Measurements from ENCODE around the gene LZTS3. TPM values are rescaled to one million over a fixed set of nuclear protein-coding genes. Genes with fewer than 3 reads are reported as not detected.

Gene LZTS3
- total and polyA plus RNA-seq, 8 donors = 5.3 to 36.6 (median 17.1) TPM

- intact Hi-C loops (cut with DNase I; ENCODE audit: low total_unique reads) = no loop called here
- Histone ChIP-seq H3K9me3 (no peaks in the 10 kb centered on the region), H3K4me3 (peak overlapping the region; percentile 86 to 94 (median 90)), H3K27ac (peak overlapping the region; percentile 83 to 92 (median 89)), H3K27me3 (peaks cover 0 to 18% (median 3%) of the 10 kb centered on the region in 3 donors), H3K4me1 (peaks cover 22 to 58% (median 38%) of the 10 kb centered on the region in 4 donors), H3K36me3 (no peaks in the 10 kb centered on the region)
- 0 to 2% (median 1%) methylated on average over 32 to 84 of the region's 84 CpGs for WGBS, 5 donors
- DNase-seq = peak; percentile 95 to 97
- no peak for TF ChIP-seq POLR2A (IDR thresholded peaks at IDR 0.05)
- peak in 1 of 3 donors; percentile 3 for TF ChIP-seq POLR2AphosphoS5 (IDR thresholded peaks at IDR 0.05)
- TF ChIP-seq EP300 (IDR thresholded peaks at IDR 0.05) = no peak
- no peak for TF ChIP-seq CTCF (IDR thresholded peaks at IDR 0.05)
Measured at GRCh38 chr20:3173610-3174441, 477 bp upstream of the LZTS3 start.

GRCh38 chr20:3172126-3172932 is 1.0 kb downstream of the LZTS3 start:
- peak in 1 of 2 donors; percentile 15 for DNase-seq
- H3K4me1 ChIP-seq = peaks cover 16 to 62% (median 37%) of the 10 kb centered on the region in 4 donors
- H3K4me3 ChIP-seq = peak overlapping the region; percentile 86 to 94 (median 90)
- H3K27me3 ChIP-seq = peaks cover 0 to 33% (median 3%) of the 10 kb centered on the region in 3 donors
- H3K27ac ChIP-seq = peak overlapping the region in 3 of 5 donors; percentile 83 to 90 (median 89)
- H3K9me3 ChIP-seq = no peaks in the 10 kb centered on the region
- no peaks in the 10 kb centered on the region for H3K36me3 ChIP-seq
- intact Hi-C loops (cut with DNase I; ENCODE audit: low total_unique reads) = no loop called here
- TF ChIP-seq POLR2A (IDR thresholded peaks at IDR 0.05) = no peak
- TF ChIP-seq EP300 (IDR thresholded peaks at IDR 0.05) = no peak
- no peak for TF ChIP-seq POLR2AphosphoS5 (IDR thresholded peaks at IDR 0.05)
- TF ChIP-seq CTCF (IDR thresholded peaks at IDR 0.05) = no peak
- 24 to 48% (median 29%) methylated on average over 5 of the region's 5 CpGs for WGBS, 5 donors

GRCh38 chr20:3171391-3172125 is 1.8 kb downstream of the LZTS3 start:
- TF ChIP-seq POLR2AphosphoS5 (IDR thresholded peaks at IDR 0.05) (no peak), POLR2A (IDR thresholded peaks at IDR 0.05) (no peak), CTCF (IDR thresholded peaks at IDR 0.05) (no peak), EP300 (IDR thresholded peaks at IDR 0.05) (no peak)
- H3K27me3 ChIP-seq = peaks cover 0 to 39% (median 3%) of the 10 kb centered on the region in 3 donors
- 73 to 83% (median 76%) methylated on average over 14 of the region's 14 CpGs for WGBS, 5 donors
- H3K36me3 ChIP-seq = no peaks in the 10 kb centered on the region
- peaks cover 16 to 61% (median 44%) of the 10 kb centered on the region in 4 donors for H3K4me1 ChIP-seq
- DNase-seq = no peak
- peak overlapping the region in 1 of 5 donors; percentile 13 for H3K27ac ChIP-seq
- H3K9me3 ChIP-seq = no peaks in the 10 kb centered on the region
- H3K4me3 ChIP-seq = no peak overlapping the region
- intact Hi-C loops (cut with DNase I; ENCODE audit: low total_unique reads) = no loop called here
